IMR-90 (cell line): ENCODE measurements around the gene TREML2. TPM values are rescaled to one million over a fixed set of nuclear protein-coding genes. Genes with fewer than 3 reads are reported as not detected.

ENCODE experiments used
- microRNA-seq, 2 experiments: library from miRNA; stranded (forward) in 1 of 2; unstranded in 1 of 2; fragments of 10-50 nt in 1 of 2; fragments of <30 nt in 1 of 2; gene quantifications in 1 of 2; microRNA quantifications in 1 of 2; one replicate each; pipeline versions ENCODE3 to v1.1.0; 2013 to 2020; ENCODE audit not compliant: insufficient read depth in 1 of 2, insufficient read length in 1 of 2, unreplicated experiment in 1 of 2
- polyA plus RNA-seq, 3 experiments: library from polyadenylated mRNA; depleted of rRNA; stranded (reverse); fragments of >200 nt; gene quantifications; 2 replicates each; pipeline ENCODE4 v1.2.3, GENCODE V29; 2012; ENCODE audit warnings: low replicate concordance in 1 of 3
- small RNA-seq, 5 experiments: library from RNA; depleted of rRNA; stranded (forward); fragments of <200 nt; gene quantifications; one replicate each; pipeline ENCODE3, GENCODE V24; 2012
- total RNA-seq: library from RNA; depleted of rRNA; stranded (reverse); fragments of >200 nt; gene quantifications from 2 replicates; pipeline ENCODE4 v1.2.3, GENCODE V29; 2012; rRNA removed

TREML2 gene
- total and polyA plus RNA-seq, 2 of the 4 experiments (the other 2 are of a cell fraction) = not detected

Small RNAs within 50 kb of the gene (microRNA-seq; reads per million reads assigned to microRNA genes)
- not detected for gene AL391903.2 (ENCODE audit: insufficient read depth, insufficient read length)
- 7.2 reads per million for gene RNA5SP207 (ENCODE audit: insufficient read depth, insufficient read length)

Small RNAs within 50 kb of the gene (small RNA-seq; reads per million reads assigned to genes)
- gene AL391903.2 (0 reads per million in 5 experiments), gene RNA5SP207 (0 to 1.4 (median 0.16) reads per million in 5 experiments)

Other genes starting within 250 kb of the TREML2 start
- gene UNC5CL, start 161.9 kb downstream of the TREML2 start, total RNA-seq = not detected in 2 replicates
- not detected in 2 replicates for gene UNC5CL, start 161.9 kb downstream of the TREML2 start, polyA plus RNA-seq (2012; rRNA removed)
- gene TSPO2, start 158.7 kb downstream of the TREML2 start, total RNA-seq = not detected in 2 replicates
- not detected in 2 replicates for gene TSPO2, start 158.7 kb downstream of the TREML2 start, polyA plus RNA-seq (2012; rRNA removed)
- gene APOBEC2, start 147.9 kb downstream of the TREML2 start, total RNA-seq = not detected in 2 replicates
- not detected in 2 replicates for gene APOBEC2, start 147.9 kb downstream of the TREML2 start, polyA plus RNA-seq (2012; rRNA removed)
- gene OARD1, start 128.8 kb downstream of the TREML2 start, total RNA-seq = 2.3 and 5.6 TPM in 2 replicates
- 4.6 and 5.5 TPM in 2 replicates for gene OARD1, start 128.8 kb downstream of the TREML2 start, polyA plus RNA-seq (2012; rRNA removed)
- gene NFYA, start 128.2 kb downstream of the TREML2 start, total RNA-seq = 21.9 and 28.5 TPM in 2 replicates
- gene NFYA, start 128.2 kb downstream of the TREML2 start, polyA plus RNA-seq (2012; rRNA removed) = 10.9 and 12.3 TPM in 2 replicates
- gene TREML1, start 46.8 kb downstream of the TREML2 start, total RNA-seq = not detected in 2 replicates
- gene TREML1, start 46.8 kb downstream of the TREML2 start, polyA plus RNA-seq (2012; rRNA removed) = not detected in 2 replicates
- not detected in 2 replicates for gene TREM2, start 38.0 kb downstream of the TREML2 start, total RNA-seq
- gene TREM2, start 38.0 kb downstream of the TREML2 start, polyA plus RNA-seq (2012; rRNA removed) = not detected in 2 replicates
- gene TREML4, start 27.2 kb upstream of the TREML2 start, total RNA-seq = not detected in 2 replicates
- gene TREML4, start 27.2 kb upstream of the TREML2 start, polyA plus RNA-seq (2012; rRNA removed) = not detected in 2 replicates
- not detected in 2 replicates for gene TREM1, start 85.5 kb upstream of the TREML2 start, total RNA-seq
- gene TREM1, start 85.5 kb upstream of the TREML2 start, polyA plus RNA-seq (2012; rRNA removed) = not detected in 2 replicates
- gene NCR2, start 134.5 kb upstream of the TREML2 start, total RNA-seq = not detected in 2 replicates
- gene NCR2, start 134.5 kb upstream of the TREML2 start, polyA plus RNA-seq (2012; rRNA removed) = not detected in 2 replicates